Mucosa of rectum (tissue), 2 donors: ENCODE measurements around the gene TSR1.

Experiments used
- H3K27ac ChIP-seq, 2 donors: one replicate each; pipeline ENCODE4 v1.7.0; 2013; ENCODE audit warnings: inconsistent platforms in 2 of 2, low read depth in 2 of 2, low read length in 2 of 2
- H3K27me3 ChIP-seq, 2 donors: one replicate each; pipeline ENCODE4 v1.7.0; 2013; ENCODE audit warnings: low read length in 2 of 2; ENCODE audit not compliant: control insufficient read depth in 2 of 2, insufficient read depth in 2 of 2
- H3K36me3 ChIP-seq, 2 donors: one replicate each; pipeline ENCODE4 v1.7.0; 2013; ENCODE audit warnings: low read length in 2 of 2; ENCODE audit not compliant: control insufficient read depth in 2 of 2, insufficient read depth in 2 of 2
- H3K4me1 ChIP-seq, 2 donors: one replicate each; pipeline ENCODE4 v1.7.0; 2013; ENCODE audit warnings: low read length in 2 of 2, mild to moderate bottlenecking in 1 of 2; ENCODE audit not compliant: control insufficient read depth in 2 of 2, insufficient read depth in 2 of 2
- H3K4me3 ChIP-seq, 2 donors: one replicate each; pipeline ENCODE4 v1.7.0; 2013; ENCODE audit warnings: low read length in 2 of 2
- H3K9ac ChIP-seq, 2 donors: one replicate each; pipeline ENCODE4 v1.7.0; 2013; ENCODE audit warnings: low read length in 2 of 2, low read depth in 1 of 2, mild to moderate bottlenecking in 1 of 2
- H3K9me3 ChIP-seq, 2 donors: one replicate each; pipeline ENCODE4 v1.7.0; 2013; ENCODE audit warnings: low read length in 2 of 2; ENCODE audit not compliant: control insufficient read depth in 2 of 2
- donor health status: healthy.
- donor health status: Normal muscosa, but diverticular disease.

Gene TSR1

DNA sequence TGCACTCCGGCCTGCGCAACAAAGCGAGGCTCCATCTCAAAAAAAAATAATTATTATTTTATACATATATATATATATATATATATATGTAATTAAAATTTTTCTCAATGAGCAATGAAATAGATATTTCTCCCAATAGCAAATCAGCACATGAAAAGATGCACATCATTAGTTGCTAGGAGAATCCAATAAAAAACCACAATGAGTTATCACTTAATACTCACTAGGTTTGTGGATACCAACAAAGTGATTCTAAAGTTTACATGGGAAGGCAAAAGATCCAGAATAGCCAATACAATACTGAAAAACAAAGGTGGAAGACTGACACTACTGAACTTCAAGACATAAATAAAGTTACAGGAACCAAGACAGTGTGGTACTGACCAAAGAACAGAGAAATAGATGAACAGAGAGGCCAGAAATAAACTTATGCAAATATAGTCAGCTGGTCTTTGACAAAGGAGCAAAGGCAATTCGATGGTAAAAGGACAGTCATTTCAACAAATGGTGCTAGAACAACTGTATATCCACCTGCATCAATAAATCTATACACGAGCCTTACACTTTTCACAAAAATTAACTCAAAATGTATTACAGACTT lies 46.3 kb downstream of the TSR1 start:
- H3K27ac ChIP-seq: no peak overlapping the region
- H3K4me1 ChIP-seq: no peaks in the 10 kb centered on the region
- no peaks in the 10 kb centered on the region for H3K27me3 ChIP-seq
- peaks cover 33 to 55% of the 10 kb centered on the region in 2 donors for H3K36me3 ChIP-seq
- H3K9ac ChIP-seq: no peak overlapping the region
- no peaks in the 10 kb centered on the region for H3K9me3 ChIP-seq
- no peak overlapping the region for H3K4me3 ChIP-seq

DNA sequence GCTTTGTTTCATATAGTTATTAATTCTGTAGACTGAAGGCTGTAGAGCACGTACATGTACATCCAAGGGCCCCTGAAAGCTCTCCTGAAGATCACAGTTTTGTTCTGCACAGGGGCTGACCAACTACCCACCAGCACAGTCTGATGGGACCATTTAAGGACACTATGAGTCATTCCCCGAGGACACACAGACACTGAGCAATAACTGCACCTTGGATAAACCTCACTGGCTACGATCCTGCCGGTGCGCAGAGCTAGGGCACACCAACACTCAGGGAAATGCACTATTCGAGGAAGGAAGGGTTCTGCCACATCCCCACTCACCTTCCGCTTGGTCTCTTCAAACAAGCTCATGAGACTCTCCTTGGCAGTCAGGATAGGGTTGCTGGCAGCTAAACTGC lies 53.0 kb downstream of the TSR1 start:
- H3K4me3 ChIP-seq: no peak overlapping the region
- H3K9me3 ChIP-seq: no peaks in the 10 kb centered on the region
- H3K27ac ChIP-seq: no peak overlapping the region
- H3K27me3 ChIP-seq: no peaks in the 10 kb centered on the region
- H3K36me3 ChIP-seq: peaks cover 49 to 65% of the 10 kb centered on the region in 2 donors
- H3K4me1 ChIP-seq: no peaks in the 10 kb centered on the region
- no peak overlapping the region for H3K9ac ChIP-seq

- no peak overlapping the region for H3K27ac ChIP-seq
- no peaks in the 10 kb centered on the region for H3K9me3 ChIP-seq
- no peak overlapping the region for H3K9ac ChIP-seq
- H3K27me3 ChIP-seq: no peaks in the 10 kb centered on the region
- peaks cover 45 to 57% of the 10 kb centered on the region in 2 donors for H3K36me3 ChIP-seq
- H3K4me3 ChIP-seq: no peak overlapping the region
- H3K4me1 ChIP-seq: no peaks in the 10 kb centered on the region
These were observed 53.9 kb downstream of the TSR1 start for GRCh38 chr17:2282297-2282873.

- H3K4me3 ChIP-seq: no peak overlapping the region
- peaks cover 42 to 55% of the 10 kb centered on the region in 2 donors for H3K36me3 ChIP-seq
- H3K9me3 ChIP-seq: no peaks in the 10 kb centered on the region
- H3K9ac ChIP-seq: no peak overlapping the region
- H3K4me1 ChIP-seq: no peaks in the 10 kb centered on the region
- no peak overlapping the region for H3K27ac ChIP-seq
- H3K27me3 ChIP-seq: no peaks in the 10 kb centered on the region
These were observed 56.5 kb downstream of the TSR1 start for GRCh38 chr17:2279707-2280106.

- Histone ChIP-seq H3K9ac (no peak overlapping the region), H3K27me3 (no peaks in the 10 kb centered on the region), H3K36me3 (peaks cover 29 to 47% of the 10 kb centered on the region in 2 donors), H3K4me3 (no peak overlapping the region), H3K4me1 (no peaks in the 10 kb centered on the region), H3K27ac (no peak overlapping the region), H3K9me3 (no peaks in the 10 kb centered on the region)
These were observed 58.7 kb downstream of the TSR1 start for GRCh38 chr17:2277429-2278170.

DNA sequence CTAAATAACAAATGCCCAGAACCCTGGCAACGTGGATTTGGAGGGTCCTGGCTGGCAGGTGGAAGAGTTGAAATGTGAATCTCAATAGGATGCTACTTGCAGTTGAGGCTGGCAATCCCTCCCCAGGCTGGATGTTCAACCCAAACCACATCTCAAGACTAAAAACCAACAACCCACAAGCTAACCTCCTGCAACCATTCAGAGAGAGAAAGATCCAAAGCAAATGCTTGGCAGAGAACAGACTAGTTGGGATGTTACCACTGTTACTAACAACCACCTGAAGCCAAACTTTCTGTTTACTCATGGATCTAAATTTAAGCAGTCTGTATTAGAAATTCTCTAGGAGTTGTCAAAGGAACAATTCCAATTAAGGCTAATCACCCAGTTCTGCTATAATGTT lies 60.5 kb downstream of the TSR1 start:
- H3K4me3 ChIP-seq: no peak overlapping the region
- no peak overlapping the region for H3K27ac ChIP-seq
- no peaks in the 10 kb centered on the region for H3K27me3 ChIP-seq
- H3K9ac ChIP-seq: no peak overlapping the region
- no peaks in the 10 kb centered on the region for H3K9me3 ChIP-seq
- H3K4me1 ChIP-seq: no peaks in the 10 kb centered on the region
- peaks cover 14 to 33% of the 10 kb centered on the region in 2 donors for H3K36me3 ChIP-seq

DNA sequence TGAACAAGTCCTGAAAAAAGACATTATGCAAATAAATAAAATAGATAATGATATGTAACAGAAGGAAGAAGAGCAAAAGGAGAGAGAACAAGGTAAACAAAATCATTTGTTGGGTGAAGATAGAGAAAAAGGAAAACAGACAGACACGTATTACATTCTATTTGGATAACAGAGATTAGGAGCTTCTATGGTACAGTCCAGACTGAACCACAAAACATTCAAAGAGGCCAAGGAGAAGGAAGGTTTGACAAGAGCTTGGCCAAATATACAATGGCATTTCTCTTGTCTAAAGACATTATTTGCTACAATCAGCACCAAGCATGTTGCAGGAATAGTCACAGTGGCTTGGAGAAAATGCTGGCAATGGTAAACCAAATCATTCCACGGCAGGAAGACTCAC lies 61.8 kb downstream of the TSR1 start:
- H3K27ac ChIP-seq: no peak overlapping the region
- no peaks in the 10 kb centered on the region for H3K4me1 ChIP-seq
- H3K27me3 ChIP-seq: no peaks in the 10 kb centered on the region
- H3K9me3 ChIP-seq: no peaks in the 10 kb centered on the region
- H3K4me3 ChIP-seq: no peak overlapping the region
- no peak overlapping the region for H3K9ac ChIP-seq
- H3K36me3 ChIP-seq: peaks cover 6 to 27% of the 10 kb centered on the region in 2 donors
